Measurements from ENCODE around the gene NRP2. TPM values are rescaled to one million over a fixed set of nuclear protein-coding genes. Genes with fewer than 3 reads are reported as not detected.
A peak's percentile ranks its signal among the peaks of the same experiment; 100 is the strongest.

NRP2 gene
- total RNA-seq, 1 donor from 2014 or later = 89.0 TPM

- peaks cover 1% of the 10 kb centered on the region for H3K27me3 Mint-ChIP-seq (ENCODE audit: unreplicated experiment)
- peak overlapping the region; percentile 79 for H3K27ac Mint-ChIP-seq (ENCODE audit: unreplicated experiment)
- peaks cover 3% of the 10 kb centered on the region for H3K9me3 Mint-ChIP-seq (ENCODE audit: unreplicated experiment)
- TF ChIP-seq, protein P1, sequence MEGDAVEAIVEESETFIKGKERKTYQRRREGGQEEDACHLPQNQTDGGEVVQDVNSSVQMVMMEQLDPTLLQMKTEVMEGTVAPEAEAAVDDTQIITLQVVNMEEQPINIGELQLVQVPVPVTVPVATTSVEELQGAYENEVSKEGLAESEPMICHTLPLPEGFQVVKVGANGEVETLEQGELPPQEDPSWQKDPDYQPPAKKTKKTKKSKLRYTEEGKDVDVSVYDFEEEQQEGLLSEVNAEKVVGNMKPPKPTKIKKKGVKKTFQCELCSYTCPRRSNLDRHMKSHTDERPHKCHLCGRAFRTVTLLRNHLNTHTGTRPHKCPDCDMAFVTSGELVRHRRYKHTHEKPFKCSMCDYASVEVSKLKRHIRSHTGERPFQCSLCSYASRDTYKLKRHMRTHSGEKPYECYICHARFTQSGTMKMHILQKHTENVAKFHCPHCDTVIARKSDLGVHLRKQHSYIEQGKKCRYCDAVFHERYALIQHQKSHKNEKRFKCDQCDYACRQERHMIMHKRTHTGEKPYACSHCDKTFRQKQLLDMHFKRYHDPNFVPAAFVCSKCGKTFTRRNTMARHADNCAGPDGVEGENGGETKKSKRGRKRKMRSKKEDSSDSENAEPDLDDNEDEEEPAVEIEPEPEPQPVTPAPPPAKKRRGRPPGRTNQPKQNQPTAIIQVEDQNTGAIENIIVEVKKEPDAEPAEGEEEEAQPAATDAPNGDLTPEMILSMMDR (IDR thresholded peaks at IDR 0.05; ENCODE audit: partially characterized antibody, unreplicated experiment) = no peak
- H3K36me3 Mint-ChIP-seq (ENCODE audit: unreplicated experiment) = no peaks in the 10 kb centered on the region
- no peak for DNase-seq
- H3K4me1 Mint-ChIP-seq (ENCODE audit: low read depth, unreplicated experiment) = peaks cover 25% of the 10 kb centered on the region
- H3K4me3 Mint-ChIP-seq (ENCODE audit: unreplicated experiment) = peak overlapping the region; percentile 3
Measured at GRCh38 chr2:205655779-205656456, 26.4 kb upstream of the NRP2 start.

GRCh38 chr2:205656461-205656860, 25.8 kb upstream of the NRP2 start:
- DNase-seq = no peak
- TF ChIP-seq, protein P1 (IDR thresholded peaks at IDR 0.05; ENCODE audit: partially characterized antibody, unreplicated experiment) = no peak
- Mint-ChIP-seq H3K4me1 (ENCODE audit: low read depth, unreplicated experiment) (peaks cover 25% of the 10 kb centered on the region), H3K27ac (ENCODE audit: unreplicated experiment) (peak overlapping the region; percentile 79), H3K36me3 (ENCODE audit: unreplicated experiment) (no peaks in the 10 kb centered on the region), H3K9me3 (ENCODE audit: unreplicated experiment) (peaks cover 3% of the 10 kb centered on the region), H3K4me3 (ENCODE audit: unreplicated experiment) (no peak overlapping the region), H3K27me3 (ENCODE audit: unreplicated experiment) (peaks cover 1% of the 10 kb centered on the region)

DNA sequence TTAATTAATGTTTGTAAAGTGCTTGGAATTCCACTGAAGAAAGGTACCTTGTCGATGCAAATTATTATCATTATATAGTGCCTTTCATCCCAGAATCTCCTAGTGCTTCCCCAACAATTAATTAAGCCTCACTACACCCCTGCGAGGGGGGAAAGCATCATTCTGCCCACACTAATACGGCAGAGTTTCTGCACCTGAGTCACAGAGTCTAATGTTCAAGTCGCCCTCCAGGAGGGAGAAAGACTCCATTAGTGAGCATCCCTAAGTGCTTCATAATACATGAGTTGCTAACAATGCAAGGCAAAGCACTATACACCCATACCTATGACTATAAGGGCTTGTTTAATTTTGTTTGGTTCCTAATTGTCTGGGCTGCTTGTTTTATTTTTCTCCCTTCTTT, 25.4 kb upstream of the NRP2 start:
- H3K27ac Mint-ChIP-seq (ENCODE audit: unreplicated experiment) = no peak overlapping the region
- H3K4me3 Mint-ChIP-seq (ENCODE audit: unreplicated experiment) = no peak overlapping the region
- peaks cover 3% of the 10 kb centered on the region for H3K9me3 Mint-ChIP-seq (ENCODE audit: unreplicated experiment)
- no peak for DNase-seq
- peaks cover 1% of the 10 kb centered on the region for H3K27me3 Mint-ChIP-seq (ENCODE audit: unreplicated experiment)
- no peaks in the 10 kb centered on the region for H3K36me3 Mint-ChIP-seq (ENCODE audit: unreplicated experiment)
- TF ChIP-seq, protein P1 (IDR thresholded peaks at IDR 0.05; ENCODE audit: partially characterized antibody, unreplicated experiment) = no peak
- peaks cover 22% of the 10 kb centered on the region for H3K4me1 Mint-ChIP-seq (ENCODE audit: low read depth, unreplicated experiment)

- DNase-seq = no peak
Measured at GRCh38 chr2:205657579-205657978, 24.7 kb upstream of the NRP2 start.

DNA sequence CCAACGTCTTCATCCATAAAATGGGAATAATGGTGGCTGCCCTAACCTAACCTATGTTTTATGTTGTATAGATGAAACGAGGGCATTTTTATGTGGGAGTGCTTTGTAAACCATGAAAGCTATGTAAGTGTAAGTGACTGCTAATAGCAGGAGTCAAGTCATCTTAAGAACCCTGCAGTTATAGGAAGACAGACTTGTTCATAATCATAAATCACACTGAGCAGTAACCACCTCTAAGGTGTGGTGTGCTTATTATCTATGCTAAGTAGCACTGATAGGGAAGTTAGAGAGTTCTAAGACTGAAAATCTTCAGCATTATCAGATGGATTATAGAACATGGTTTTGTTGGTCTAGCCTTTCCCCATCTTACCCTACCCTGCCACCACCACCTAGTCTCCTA, 24.2 kb upstream of the NRP2 start:
- no peak for DNase-seq

More at GRCh38 chr2:205657579-205657978, 24.7 kb upstream of the NRP2 start:
- H3K36me3 Mint-ChIP-seq (ENCODE audit: unreplicated experiment) = no peaks in the 10 kb centered on the region
- no peak overlapping the region for H3K27ac Mint-ChIP-seq (ENCODE audit: unreplicated experiment)
- H3K4me3 Mint-ChIP-seq (ENCODE audit: unreplicated experiment) = no peak overlapping the region
- H3K27me3 Mint-ChIP-seq (ENCODE audit: unreplicated experiment) = peaks cover 1% of the 10 kb centered on the region
- H3K4me1 Mint-ChIP-seq (ENCODE audit: low read depth, unreplicated experiment) = peaks cover 21% of the 10 kb centered on the region
- H3K9me3 Mint-ChIP-seq (ENCODE audit: unreplicated experiment) = peaks cover 3% of the 10 kb centered on the region
- TF ChIP-seq, protein P1 (IDR thresholded peaks at IDR 0.05; ENCODE audit: partially characterized antibody, unreplicated experiment) = no peak

More for the DNA sequence above, 24.2 kb upstream of the NRP2 start:
- no peak overlapping the region for H3K27ac Mint-ChIP-seq (ENCODE audit: unreplicated experiment)
- no peak overlapping the region for H3K4me3 Mint-ChIP-seq (ENCODE audit: unreplicated experiment)
- TF ChIP-seq, protein P1 (IDR thresholded peaks at IDR 0.05; ENCODE audit: partially characterized antibody, unreplicated experiment) = no peak
- no peaks in the 10 kb centered on the region for H3K36me3 Mint-ChIP-seq (ENCODE audit: unreplicated experiment)
- peaks cover 3% of the 10 kb centered on the region for H3K9me3 Mint-ChIP-seq (ENCODE audit: unreplicated experiment)
- peaks cover 1% of the 10 kb centered on the region for H3K27me3 Mint-ChIP-seq (ENCODE audit: unreplicated experiment)
- H3K4me1 Mint-ChIP-seq (ENCODE audit: low read depth, unreplicated experiment) = peaks cover 21% of the 10 kb centered on the region
